HG03460 (cell line): ENCODE measurements around the gene MYNN.
A peak's percentile ranks its signal among the peaks of the same experiment; 100 is the strongest.
"Not testable (repeated sequence)": the region's sequence is repeated elsewhere in the genome, so short reads cannot be mapped to it uniquely, and the experiment has no call there.

Experiments used
- ATAC-seq: cut with Tn5 transposase; IDR thresholded peaks from one replicate; pipeline ENCODE4 v1.9.1; 2021; ENCODE audit not compliant: unreplicated experiment

The MYNN gene

GRCh38 chr3:169772897-169773816 lies at the start of gene MYNN:
Gene MYNN (plus strand): TSS chr3:169773396. CDS start chr3:169774296, 900 bp downstream.
- ATAC-seq, result peak; percentile 82

DNA sequence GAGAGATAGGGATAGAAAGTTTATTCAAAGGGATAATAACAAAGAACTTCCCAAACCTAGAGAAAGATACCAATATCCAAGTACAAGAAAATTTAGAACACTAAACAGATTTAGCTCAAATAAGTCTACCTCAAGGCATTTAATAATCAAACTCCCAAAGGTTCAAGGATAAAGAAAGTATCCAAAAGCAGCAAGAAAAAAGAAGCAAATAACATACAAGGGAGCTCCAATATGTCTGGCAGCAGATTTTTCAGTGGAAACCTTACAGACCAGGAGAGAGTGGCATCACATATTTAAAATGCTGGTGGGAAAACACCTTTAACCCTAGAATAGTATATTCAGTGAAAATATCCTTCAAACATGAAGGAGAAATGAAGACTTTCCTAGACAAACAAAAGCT lies 41.3 kb upstream of the MYNN start:
- ATAC-seq, result not testable (repeated sequence)

- ATAC-seq, result no peak
Observed at GRCh38 chr3:169739067-169739466, 34.1 kb upstream of the MYNN start.

GRCh38 chr3:169744366-169745054 lies 28.7 kb upstream of the MYNN start:
- no peak for ATAC-seq

GRCh38 chr3:169746924-169747323 lies 26.3 kb upstream of the MYNN start:
- ATAC-seq, result no peak

- no peak for ATAC-seq
Observed at GRCh38 chr3:169748670-169749069, 24.5 kb upstream of the MYNN start.

GRCh38 chr3:169750665-169751064 lies 22.5 kb upstream of the MYNN start:
- ATAC-seq, result no peak

DNA sequence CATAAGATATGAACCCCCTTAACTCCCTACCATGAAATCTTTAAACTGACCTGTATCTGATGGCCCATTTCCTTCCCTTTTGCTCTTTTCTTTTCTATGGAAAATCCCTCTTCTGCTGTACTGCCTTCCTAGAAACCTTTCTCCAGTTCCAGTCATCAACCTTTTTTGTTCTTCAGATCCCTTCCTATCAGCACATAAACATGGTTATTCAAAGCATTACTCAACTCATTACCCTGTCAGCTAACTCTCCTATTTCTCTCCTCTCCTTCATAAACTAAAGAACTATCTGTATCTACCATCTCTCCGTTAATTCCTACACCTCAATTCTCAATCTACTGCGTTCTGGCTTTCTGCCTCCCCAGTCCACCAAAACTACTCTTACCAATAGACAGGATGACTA lies 21.3 kb upstream of the MYNN start:
- no peak for ATAC-seq

DNA sequence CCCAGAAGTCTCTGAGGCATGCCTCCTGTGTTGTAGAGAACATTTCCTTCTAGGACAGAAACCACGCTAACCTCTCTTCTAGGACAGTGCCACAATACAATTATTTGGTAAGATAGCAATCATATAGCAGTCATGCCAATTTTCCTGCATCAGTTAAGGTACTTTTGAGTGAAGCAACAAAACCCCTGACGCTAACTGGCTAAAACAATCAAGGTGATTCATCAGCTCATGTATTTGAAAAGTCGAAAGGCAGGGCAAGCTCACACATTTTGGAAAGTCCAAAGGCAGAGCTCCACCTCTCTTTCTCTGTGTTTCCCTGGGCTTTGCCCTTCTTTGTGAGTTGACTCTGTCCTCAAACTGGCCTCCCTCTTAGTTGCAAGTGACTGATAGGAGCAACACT lies 18.5 kb upstream of the MYNN start:
- ATAC-seq, result no peak

GRCh38 chr3:169755488-169755887 lies 17.7 kb upstream of the MYNN start:
- ATAC-seq, result no peak

DNA sequence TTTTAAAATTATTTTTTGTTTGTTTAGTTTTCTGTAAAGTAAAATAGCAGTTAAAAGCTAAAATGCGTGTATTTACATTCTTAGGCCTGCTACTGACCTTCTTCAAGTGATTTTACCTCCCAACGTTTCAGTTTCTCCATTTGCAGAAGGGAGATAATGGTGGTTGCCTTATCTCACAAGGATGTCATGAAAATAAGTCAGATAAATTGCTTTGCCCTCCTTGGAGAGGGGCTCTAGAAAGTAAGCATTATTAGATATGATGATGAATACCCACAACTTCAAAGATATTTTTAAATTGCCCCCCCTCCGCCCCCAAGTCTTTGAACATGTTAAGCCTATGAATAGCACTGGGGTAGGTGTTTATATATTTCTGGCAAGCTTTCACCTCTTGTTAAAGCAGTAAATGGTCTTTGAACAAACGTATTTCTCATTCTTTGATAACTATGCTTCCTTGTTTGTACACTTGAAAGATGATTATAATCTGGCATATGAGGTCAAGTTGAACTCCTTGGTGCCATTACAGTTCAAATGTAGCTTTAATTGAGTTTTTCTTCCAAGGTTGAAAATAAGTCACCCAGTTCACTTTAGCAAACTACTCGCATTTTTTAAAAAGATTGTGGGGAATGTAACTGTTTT lies 14.7 kb upstream of the MYNN start:
- ATAC-seq, result no peak

DNA sequence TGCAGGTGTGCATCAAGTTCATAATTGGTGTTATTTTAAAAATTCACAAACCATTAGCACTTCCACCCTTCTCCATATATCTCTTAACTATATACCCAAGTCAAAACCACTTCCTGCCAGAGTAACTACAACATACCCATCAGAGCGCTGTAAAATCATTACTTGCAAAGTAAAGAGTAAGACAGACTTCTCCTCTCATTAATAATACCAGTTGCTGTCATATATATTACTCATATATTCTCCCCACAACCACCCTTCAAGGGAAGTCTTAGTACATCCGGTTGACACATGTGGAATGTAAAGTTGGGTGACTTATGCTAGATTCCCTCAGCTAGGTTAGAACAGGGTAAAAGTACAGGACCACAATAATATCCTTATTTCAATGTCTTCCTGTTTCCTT lies 13.9 kb upstream of the MYNN start:
- ATAC-seq, result peak; percentile 75

DNA sequence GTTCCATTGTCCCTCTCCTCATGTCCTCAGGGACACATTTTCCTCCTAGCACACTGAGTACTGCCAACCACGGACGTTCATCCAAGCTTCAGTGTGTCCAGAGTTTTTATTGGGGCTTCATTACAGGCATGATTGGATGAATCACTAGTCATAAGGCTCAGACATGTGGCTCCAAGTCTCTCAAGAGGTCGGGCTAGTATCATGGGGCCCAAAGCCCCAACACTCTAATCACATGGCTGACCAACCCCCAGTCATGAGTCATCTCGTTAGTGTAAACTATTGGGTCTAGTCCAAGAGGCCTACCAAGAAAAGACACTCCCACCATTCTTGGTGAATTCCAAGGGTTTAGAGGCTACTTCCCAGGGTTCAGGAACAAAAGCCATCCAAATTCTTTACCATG lies 12.7 kb upstream of the MYNN start:
- ATAC-seq, result no peak

GRCh38 chr3:169764312-169764881 lies 8.8 kb upstream of the MYNN start:
- peak; percentile 37 for ATAC-seq

GRCh38 chr3:169764882-169765612 lies 8.1 kb upstream of the MYNN start, which contains the start of gene TERC:
Gene TERC (minus strand): TSS chr3:169765060.
- peak; percentile 81 for ATAC-seq

- ATAC-seq, result peak; percentile 19
Observed at GRCh38 chr3:169769287-169770181, 3.7 kb upstream of the MYNN start, which contains the start of gene ACTRT3. Gene ACTRT3 (minus strand): TSS chr3:169769561. CDS start chr3:169769520, 41 bp downstream.

- peak; percentile 13 for ATAC-seq
Observed at GRCh38 chr3:169771497-169772304, 1.5 kb upstream of the MYNN start.

- ATAC-seq, result peak; percentile 27
Observed at GRCh38 chr3:169772305-169772896, 795 bp upstream of the MYNN start.
